GM12878 (cell line): ENCODE measurements around the gene FAIM. TPM values are rescaled to one million over a fixed set of nuclear protein-coding genes. Genes with fewer than 3 reads are reported as not detected.

ENCODE experiments used
- ATAC-seq: fragments of 200-7000 bp; cut with Tn5 transposase; 3 replicates; pipeline ENCODE4 v1.9.1; 2020; ENCODE audit warnings: mild to moderate bottlenecking, moderate library complexity
- BruUV-seq: library from RNA; stranded (reverse); fragments of 400-500 nt; replicated peaks from 2 replicates; lab custom pipeline; 2021; lab: Mats Ljungman, UMichigan
- CTCF ChIA-PET: fragments of 300-600 bp; sonication (Branson Sonifier 250); formaldehyde crosslinking; extraction: SDS; loops from one replicate; lab custom pipeline; 2021; ENCODE audit warnings: inconsistent platforms; lab: Yijun Ruan, JAX
- POLR2A ChIA-PET: fragments of 350-600 bp; formaldehyde crosslinking; extraction: SDS; loops from one replicate; lab custom pipeline; 2021; ENCODE audit warnings: inconsistent platforms; lab: Charles Lee
- RAD21 ChIA-PET: fragments of 300-600 bp; sonication (Branson Sonifier 250); formaldehyde crosslinking; loops from one replicate; lab custom pipeline; 2023; ENCODE audit warnings: antibody characterized with exemption; ENCODE audit not compliant: unreplicated experiment; lab: Charles Lee
- SMC1A ChIA-PET: fragments of 300-600 bp; sonication (Branson Sonifier 250); formaldehyde crosslinking; loops from one replicate; lab custom pipeline; 2023; ENCODE audit not compliant: unreplicated experiment, uncharacterized antibody; lab: Charles Lee
- DNase-seq: peaks from one replicate; pipeline ENCODE4 v3.0.0-alpha.2; 2011; ENCODE audit warnings: low read depth, low spot score
- FAIRE-seq: peaks from 3 replicates; lab custom pipeline; 2011; peaks lifted over from hg19 to GRCh38; lab: Jason Lieb, UNC
- H2AFZ ChIP-seq: 2 replicates; pipeline ENCODE4 v1.6.0; 2011; ENCODE audit warnings: low read depth, low read length, control low read depth; ENCODE audit not compliant: control insufficient read depth
- H3K27ac ChIP-seq: 2 replicates; pipeline ENCODE4 v1.5.1; 2011; ENCODE audit warnings: control low read depth; ENCODE audit not compliant: control insufficient read depth, insufficient read depth
- H3K27me3 ChIP-seq, 2 experiments: replicated peaks in 1 of 2; 2 replicates each; pipeline versions ENCODE4 v1.6.0 to v1.6.1; 2011; ENCODE audit warnings: low read length in 1 of 2; ENCODE audit not compliant: control insufficient read depth in 2 of 2, insufficient read depth in 2 of 2
- H3K36me3 ChIP-seq, 2 experiments: 2 replicates each; pipeline ENCODE4 v1.5.1; 2011; ENCODE audit warnings: low read length in 1 of 2; ENCODE audit not compliant: control insufficient read depth in 2 of 2, insufficient read depth in 2 of 2
- H3K4me1 ChIP-seq: 2 replicates; pipeline ENCODE4 v1.6.1; 2011; ENCODE audit warnings: mild to moderate bottlenecking, low read length, moderate library complexity, mixed read lengths; ENCODE audit not compliant: control insufficient read depth, insufficient read depth
- H3K4me2 ChIP-seq: 2 replicates; pipeline ENCODE4 v1.6.0; 2011; ENCODE audit warnings: control low read depth; ENCODE audit not compliant: control insufficient read depth, insufficient read depth
- H3K4me3 ChIP-seq: fragments of 200-600 bp; sonication (generic); 2 replicates; pipeline ENCODE4 v1.5.1; 2016
- H3K79me2 ChIP-seq: 2 replicates; pipeline ENCODE4 v1.6.0; 2011; ENCODE audit warnings: low read length; ENCODE audit not compliant: control insufficient read depth, insufficient read depth
- H3K9ac ChIP-seq: 2 replicates; pipeline ENCODE4 v1.8.0; 2011; ENCODE audit warnings: low read length, control low read depth, mixed read lengths; ENCODE audit not compliant: control insufficient read depth, insufficient read depth
- H3K9me3 ChIP-seq: replicated peaks from 3 replicates; pipeline ENCODE4 v1.5.1; 2011; ENCODE audit warnings: mild to moderate bottlenecking, low read length; ENCODE audit not compliant: control insufficient read depth, insufficient read depth
- H4K20me1 ChIP-seq: 2 replicates; pipeline ENCODE4 v1.6.0; 2011; ENCODE audit not compliant: control insufficient read depth, insufficient read depth
- EP300 ChIP-seq, 2 experiments: fragments of 150-350 bp in 1 of 2; IDR thresholded peaks; 2 replicates each; pipeline ENCODE4 v1.6.1; 2011 to 2012; ENCODE audit warnings: low read depth in 2 of 2, low read length in 2 of 2, borderline replicate concordance in 1 of 2, improper control_type of control experiment in 1 of 2, inconsistent platforms in 1 of 2; ENCODE audit not compliant: control insufficient read depth in 1 of 2
- HDAC2 ChIP-seq: fragments of 200-600 bp; sonication (generic); IDR thresholded peaks from 2 replicates; pipeline ENCODE4 v1.6.1; 2017
- KAT2A ChIP-seq: conservative IDR thresholded peaks from 2 replicates; pipeline ENCODE4 v1.6.1; 2011; ENCODE audit warnings: low read depth, low read length; ENCODE audit not compliant: control insufficient read depth
- NKRF ChIP-seq: fragments of 450-650 bp; conservative IDR thresholded peaks from 2 replicates; pipeline ENCODE4 v1.6.1; 2017; ENCODE audit warnings: mild to moderate bottlenecking, moderate library complexity
- RELA ChIP-seq: fragments of 450-650 bp; IDR thresholded peaks from 2 replicates; pipeline ENCODE4 v1.8.0; 2014; ENCODE audit warnings: borderline replicate concordance; ENCODE audit not compliant: partially characterized antibody
- SMAD1 ChIP-seq: fragments of 450-650 bp; IDR thresholded peaks from 2 replicates; pipeline ENCODE4 v1.6.1; 2018; ENCODE audit warnings: mild to moderate bottlenecking, low read depth; ENCODE audit not compliant: partially characterized antibody
- SREBF2 ChIP-seq: IDR thresholded peaks from 2 replicates; pipeline ENCODE4 v1.6.1; 2012; ENCODE audit warnings: mild to moderate bottlenecking, low read length
- TARDBP ChIP-seq: IDR thresholded peaks from 2 replicates; pipeline ENCODE4 v1.6.1; 2016; ENCODE audit warnings: borderline replicate concordance
- USF1 ChIP-seq: IDR thresholded peaks from 2 replicates; pipeline ENCODE4 v1.6.1; 2011; ENCODE audit warnings: borderline replicate concordance, low read depth, mild to moderate bottlenecking, moderate library complexity, mixed read lengths, low read length; ENCODE audit not compliant: insufficient read depth; ENCODE audit errors: extremely low read length
- ZBTB40 ChIP-seq: fragments of 450-650 bp; IDR thresholded peaks from 2 replicates; pipeline ENCODE4 v1.6.1; 2016; ENCODE audit warnings: mild to moderate bottlenecking, moderate library complexity, borderline replicate concordance
- WGBS: methylation state at CpG from one replicate; pipeline ENCODE4 v1.1.6; 2016; ENCODE audit warnings: low lambda C conversion rate; ENCODE audit not compliant: insufficient replicate concordance, insufficient coverage; ENCODE audit errors: missing lambda C conversion rate; 5-methylcytosine and 5-hydroxymethylcytosine counted together
- in situ Hi-C: fragments of 300-500 bp; cut with MboI; formaldehyde crosslinking; loops from 9 replicates; pipeline ENCODE4 v1.14.3; 2018; ENCODE audit warnings: mixed read lengths
- intact Hi-C: fragments of 100-400 bp; cut with micrococcal nuclease; formaldehyde crosslinking; loops from one replicate; pipeline ENCODE4 v1.14.2; 2022; ENCODE audit not compliant: unreplicated experiment
- polyA plus RNA-seq, 11 experiments: library from polyadenylated mRNA; depleted of rRNA in 4 of 11; unstranded in 6 of 11; stranded (reverse) in 5 of 11; fragments of >200 nt; fragmentation: Nextera tagmentation in 4 of 11; fragmentation: Illumina TruSeq in 1 of 11; extraction: Ambion mirVana in 4 of 11; extraction: Trizol in 1 of 11; gene quantifications; 1 replicate in 1 of 11; 2 replicates in 10 of 11; pipeline versions ENCODE4 v1.2.1 to v1.2.3, GENCODE V29; 2011 to 2016; ENCODE audit warnings: inconsistent platforms in 2 of 11, missing spikeins in 2 of 11, low read depth in 1 of 11
- total RNA-seq, 4 experiments: library from RNA; depleted of rRNA in 3 of 4; stranded (reverse); fragments of >200 nt in 3 of 4; fragmentation: Illumina TruSeq in 1 of 4; extraction: Trizol in 1 of 4; gene quantifications; 2 replicates each; pipeline versions ENCODE4 v1.2.1 to v1.2.3, GENCODE V29; 2013 to 2021

Gene FAIM
- total and polyA plus RNA-seq, 10 of the 15 experiments (the other 5 are each of a cell fraction or from before 2014, with no cell fraction given), result 9.3 to 34.0 (median 23.5) TPM

- FAIRE-seq, result no peak
- CTCF ChIA-PET, result no interaction called here
- DNase-seq, result no peak
- intact Hi-C loops (no loop called here), in situ Hi-C loops (no loop called here)
- SMC1A ChIA-PET, result interaction anchor here (1.3 to 1.8 kb wide), 2 partner anchors 16 to 34 kb away, joined by 5 to 6 read pairs; no protein-coding TSS in a partner anchor
- Histone ChIP-seq H3K4me2 (no peak overlapping the region), H2AFZ (no peak overlapping the region), H3K27me3 (no peaks in the 10 kb centered on the region), H3K4me3 (no peak overlapping the region), H3K79me2 (no peaks in the 10 kb centered on the region), H3K4me1 (no peaks in the 10 kb centered on the region), H4K20me1 (no peaks in the 10 kb centered on the region), H3K27ac (no peak overlapping the region), H3K36me3 (peaks cover 0 to 7% of the 10 kb centered on the region in 2 experiments), H3K9me3 (peaks cover 5% of the 10 kb centered on the region; the same call in 2 of the 3 replicates), H3K9ac (no peak overlapping the region)
- TF ChIP-seq TARDBP (no peak), NKRF (no peak), HDAC2 (no peak), SREBF2 (no peak), KAT2A (no peak)
- no TSS peak for BruUV-seq
- RAD21 ChIA-PET, result no interaction called here
- POLR2A ChIA-PET, result no interaction called here
- no peak for ATAC-seq
Measured at GRCh38 chr3:138653567-138653966, 45.0 kb downstream of the FAIM start.

- intact Hi-C loops, result no loop called here
Measured at GRCh38 chr3:138657508-138657907, 48.9 kb downstream of the FAIM start.

More at GRCh38 chr3:138657508-138657907, 48.9 kb downstream of the FAIM start:
- Histone ChIP-seq H3K4me2 (no peak overlapping the region), H4K20me1 (no peaks in the 10 kb centered on the region), H3K9ac (no peak overlapping the region), H3K4me1 (no peaks in the 10 kb centered on the region), H3K27me3 (no peaks in the 10 kb centered on the region), H3K27ac (no peak overlapping the region), H3K4me3 (no peak overlapping the region), H3K36me3 (peaks cover 0 to 4% of the 10 kb centered on the region in 2 experiments; a peak in 2 of 4 replicates), H3K79me2 (no peaks in the 10 kb centered on the region), H3K9me3 (no peaks in the 10 kb centered on the region), H2AFZ (no peak overlapping the region)
- 44% methylated on average over 2 of the region's 2 CpGs for WGBS
- DNase-seq (no peak), FAIRE-seq (no peak), ATAC-seq (no peak)
- RAD21 ChIA-PET, result no interaction called here
- in situ Hi-C loops, result no loop called here
- CTCF ChIA-PET, result interaction anchor here (1.1 kb wide), 1 partner anchor 9 kb away, joined by 3 read pairs; no protein-coding TSS in a partner anchor
- TF ChIP-seq USF1, result no peak
- TF ChIP-seq EP300 (IDR thresholded peaks at IDR 0.05; ENCODE audit: borderline replicate concordance in 1 of 2, control insufficient read depth in 1 of 2, low read depth in 2 of 2, low read length in 2 of 2), result no peak
- no peak for TF ChIP-seq SMAD1
- TF ChIP-seq RELA, result no peak
- TF ChIP-seq ZBTB40, result no peak
- BruUV-seq, result no TSS peak
- POLR2A ChIA-PET, result no interaction called here
- SMC1A ChIA-PET, result interaction anchor here (0.8 to 1.1 kb wide), 2 partner anchors 16 to 66 kb away, joined by 3 read pairs; no protein-coding TSS in a partner anchor
